Measurements from ENCODE around the gene NFATC2. TPM values are rescaled to one million over a fixed set of nuclear protein-coding genes. Genes with fewer than 3 reads are reported as not detected.

NFATC2 gene
- total RNA-seq, 1 experiment from 2014 or later: 0.61 TPM

GRCh38 chr20:51517839-51518238 is 24.7 kb downstream of the NFATC2 start:
- Histone ChIP-seq H3K9me3 (ENCODE audit: control insufficient read depth, low read depth, low read length) (no peaks in the 10 kb centered on the region), H3K79me1 (ENCODE audit: insufficient read depth, low read depth, low read length, poor library complexity, severe bottlenecking) (no peaks in the 10 kb centered on the region), H3K4me2 (ENCODE audit: insufficient read depth, insufficient read length, low read length) (no peak overlapping the region), H3K4ac (ENCODE audit: low read depth, low read length) (no peak overlapping the region), H3K23ac (ENCODE audit: insufficient read length, low read depth, low read length) (no peak overlapping the region), H4K5ac (ENCODE audit: insufficient read length, low read depth, low read length) (no peak overlapping the region), H3T11ph (ENCODE audit: low read length) (no peak overlapping the region), H2BK20ac (ENCODE audit: low read depth, low read length, poor library complexity, severe bottlenecking) (no peak overlapping the region), H3K4me1 (ENCODE audit: insufficient read depth, low read length) (no peaks in the 10 kb centered on the region), H3K14ac (ENCODE audit: insufficient read depth, low read length) (no peak overlapping the region), H3K56ac (ENCODE audit: insufficient read length, low read depth, low read length) (no peak overlapping the region), H3K27ac (ENCODE audit: insufficient read length, low read depth, low read length) (no peak overlapping the region), H3K18ac (ENCODE audit: insufficient read length, low read depth, low read length) (no peak overlapping the region), H3K9ac (ENCODE audit: extremely low read depth, insufficient read length, low read length) (no peak overlapping the region), H3K27me3 (ENCODE audit: insufficient read depth, low read length) (no peaks in the 10 kb centered on the region), H2BK12ac (ENCODE audit: insufficient read length, low read depth, low read length) (no peak overlapping the region), H2AK5ac (ENCODE audit: insufficient read length, low read length) (no peak overlapping the region), H2BK120ac (ENCODE audit: low read depth, low read length, poor library complexity, severe bottlenecking) (no peak overlapping the region), H2BK5ac (ENCODE audit: insufficient read length, low read length) (no peak overlapping the region), H4K8ac (replicated peaks; ENCODE audit: insufficient read length, low read depth, low read length) (no peak overlapping the region), H3K79me2 (ENCODE audit: insufficient read depth, low read length) (no peaks in the 10 kb centered on the region), H2BK15ac (ENCODE audit: low read depth, low read length) (no peak overlapping the region), H4K20me1 (ENCODE audit: control insufficient read depth, insufficient read depth, insufficient read length) (no peaks in the 10 kb centered on the region), H4K91ac (ENCODE audit: insufficient read length, low read depth, low read length) (no peak overlapping the region), H2AFZ (ENCODE audit: low read length) (no peak overlapping the region), H3K23me2 (ENCODE audit: insufficient read length, low read depth, low read length, poor library complexity, severe bottlenecking) (no peaks in the 10 kb centered on the region)
- no peak for DNase-seq
- H3K27ac Mint-ChIP-seq: no peak overlapping the region
- H3K4me1 Mint-ChIP-seq: peaks cover 0 to 9% of the 10 kb centered on the region in 2 experiments; a peak in 2 of 4 replicates
- no peaks in the 10 kb centered on the region for H3K27me3 Mint-ChIP-seq (ENCODE audit: low read depth)
- H3K36me3 Mint-ChIP-seq (ENCODE audit: insufficient read depth in 1 of 3, low read depth in 3 of 3): no peaks in the 10 kb centered on the region
- TF ChIP-seq CTCF (conservative IDR thresholded peaks at IDR 0.05): no peak
- H3K4me3 Mint-ChIP-seq: no peak overlapping the region
- no CpG with 5 or more reads among the region's 2 CpGs for WGBS (ENCODE audit: extremely low coverage, insufficient read length, low lambda C conversion rate)
- H3K9me3 Mint-ChIP-seq: no peaks in the 10 kb centered on the region
